Heart right ventricle (tissue), 16 donors: ENCODE measurements around the gene TRAFD1. TPM values are rescaled to one million over a fixed set of nuclear protein-coding genes. Genes with fewer than 3 reads are reported as not detected.

Source experiments
- ATAC-seq, 8 donors: fragments of 200-7000 bp; cut with Tn5 transposase; one replicate each; pipeline ENCODE4 v1.9.1; 2020; ENCODE audit warnings: mild to moderate bottlenecking in 8 of 8, moderate library complexity in 8 of 8, moderate number of reproducible peaks in 1 of 8
- DNase-seq, 2 donors: peaks; one replicate each; pipeline ENCODE4 v3.0.0-alpha.2; 2020
- H3K27ac ChIP-seq, 10 donors: fragments of 200-600 bp; sonication (generic) in 2 of 10; one replicate each; pipeline versions ENCODE4 v1.5.0 to v1.8.0; 2020 to 2022; ENCODE audit warnings: mild to moderate bottlenecking in 3 of 10
- H3K27me3 ChIP-seq, 7 donors: fragments of 200-600 bp; one replicate each; pipeline ENCODE4 v1.8.0; 2021 to 2022; ENCODE audit warnings: mild to moderate bottlenecking in 2 of 7
- H3K36me3 ChIP-seq, 9 donors: fragments of 200-600 bp; sonication (generic) in 1 of 9; one replicate each; pipeline versions ENCODE4 v1.5.0 to v1.8.0; 2020 to 2022; ENCODE audit warnings: mild to moderate bottlenecking in 2 of 9
- H3K4me1 ChIP-seq, 9 donors: fragments of 200-600 bp; sonication (generic) in 1 of 9; one replicate each; pipeline versions ENCODE4 v1.5.0 to v1.8.0; 2020 to 2022; ENCODE audit warnings: mild to moderate bottlenecking in 4 of 9
- H3K4me3 ChIP-seq, 10 donors: fragments of 200-600 bp; sonication (generic) in 2 of 10; one replicate each; pipeline versions ENCODE4 v1.5.0 to v1.8.0; 2020 to 2022; ENCODE audit warnings: mild to moderate bottlenecking in 7 of 10, moderate library complexity in 2 of 10
- H3K9me3 ChIP-seq, 11 donors: fragments of 200-600 bp in 10 of 11; sonication (generic) in 2 of 11; one replicate each; pipeline versions ENCODE4 v1.5.0 to v1.8.0; 2013 to 2022; ENCODE audit warnings: mild to moderate bottlenecking in 2 of 11, control low read depth in 1 of 11, moderate library complexity in 1 of 11
- CTCF ChIP-seq, 9 donors: fragments of 200-600 bp; sonication (generic) in 2 of 9; IDR thresholded peaks; one replicate each; pipeline versions ENCODE4 v1.5.0 to v1.8.0; 2021 to 2022; ENCODE audit warnings: antibody characterized with exemption in 9 of 9, mild to moderate bottlenecking in 5 of 9, moderate library complexity in 1 of 9
- WGBS, 2 donors: extraction: QIAGEN DNeasy Blood & Tissue Kit; methylation state at CpG; one replicate each; pipeline ENCODE4 v1.1.7; 2013; ENCODE audit warnings: inconsistent platforms in 1 of 2; 5-methylcytosine and 5-hydroxymethylcytosine counted together
- intact Hi-C, 10 donors: fragments of 100-400 bp; cut with DNase I; formaldehyde crosslinking; loops; one replicate each; pipeline versions ENCODE4 v1.11.1 to v1.14.2; 2022
- microRNA-seq, 2 donors: library from miRNA; unstranded; fragments of <30 nt; microRNA quantifications; one replicate each; pipeline ENCODE4 v1.2.0, GENCODE V29; 2021
- polyA plus RNA-seq, 2 donors: library from polyadenylated mRNA; stranded (reverse); fragments of 200-250 nt; gene quantifications; one replicate each; pipeline ENCODE4 v1.2.3, GENCODE V29; 2013
- total RNA-seq, 10 donors: library from RNA; stranded (reverse); fragmentation: NEBNext Ultra II Directional in 3 of 10; extraction: Animal tissue kit (Norgen Biotek cat#: 25700) in 3 of 10; gene quantifications; one replicate each; pipeline versions ENCODE4 v1.2.1 to v1.2.4, GENCODE V29; 2021 to 2023
- donor health status: Arrhythmogenic right ventricular cardiomyopathy.
- donor health status: ischemic (EF 13 %, LVEDD 7.1; RV severe dilation, severe dysfunction).
- donor health status: healthy with polysubstance abuse.
- donor health status: DM: no; HTN: yes; CAD: no.
- donor health status: DM: no; HTN: no; CAD: no.
- donor health status: ischemic (EF 25% LVEDD 6.9; RV normal size, moderate dysfunction).
- donor health status: ischemic (EF 25% LVEDD 5.7; RV mildly dilated, moderate dysfunction).
- donor health status: healthy.
- donor health status: DM: yes; HTN: yes; CAD: no.
- donor health status: Ischemic cardiomyopathy.
- donor health status: ischemic (EF 35%, LVEDD 5.7; RV mildly dilated, moderate dysfunction).
- donor health status: nonischemic (EF 11% LVEDD 7.7; RV severe dilation, severe dysfunction).
- donor health status: DM: yes; HTN: yes; CAD: no.
- donor health status: PGD.
- donor health status: ischemic (EF 29% LVEDD 5.4; RV normal size, mild dysfunction).
- donor health status: nonischemic (EF 23%, LVEDD 6.1; RV moderate dilation, normal function).

TRAFD1 gene
- total and polyA plus RNA-seq, 12 donors: 7.8 to 72.5 (median 24.3) TPM

- Histone ChIP-seq H3K36me3 (peaks cover 0 to 99% (median 48%) of the 10 kb centered on the region in 9 donors), H3K27me3 (no peaks in the 10 kb centered on the region), H3K4me1 (no peaks in the 10 kb centered on the region), H3K4me3 (no peak overlapping the region), H3K27ac (no peak overlapping the region), H3K9me3 (no peaks in the 10 kb centered on the region)
- ATAC-seq (no peak), DNase-seq (no peak)
- intact Hi-C loops: loop anchor here in 8 of 10 donors (2.0 to 10.0 kb wide), 3 partner anchors 186 to 188 kb away; partner anchors contain the start of gene HECTD4 (in 1 of the 8)
- WGBS, 2 donors: 41 to 52% methylated on average over 4 of the region's 4 CpGs
- no peak for TF ChIP-seq CTCF (IDR thresholded peaks at IDR 0.05)
Observed at GRCh38 chr12:112199136-112199535, 73.8 kb downstream of the TRAFD1 start.

Small RNA genes lying within 50 kb of the gene (microRNA-seq; reads per million reads assigned to microRNA genes)
- gene MIR6861: 0 reads per million in 2 donors

Other genes starting within 250 kb of the TRAFD1 start
- gene TMEM116, start 112.4 kb upstream of the TRAFD1 start, total RNA-seq: 10 to 100 TPM; 31.2 to 54.1 (median 40.7) TPM
- 10 to 100 TPM; 13.3 to 33.7 TPM for gene TMEM116, start 112.4 kb upstream of the TRAFD1 start, polyA plus RNA-seq
- gene ERP29, start 112.1 kb upstream of the TRAFD1 start, total RNA-seq: 10 to 100 TPM; 36.3 to 77.4 (median 46.6) TPM
- gene ERP29, start 112.1 kb upstream of the TRAFD1 start, polyA plus RNA-seq: 10 to 100 TPM; 39.4 to 58.2 TPM
- 10 to 100 TPM; 12.1 to 26.3 (median 18.3) TPM for gene NAA25, start 16.8 kb upstream of the TRAFD1 start, total RNA-seq
- 1 to 10 TPM; 3.6 to 8.2 TPM for gene NAA25, start 16.8 kb upstream of the TRAFD1 start, polyA plus RNA-seq